AML-193 (cell line): ENCODE measurements around the gene OPN1SW.

ENCODE experiments used
- DNase-seq, 2 experiments: peaks; one replicate each; lab custom pipeline; 2025; lab: John Stamatoyannopoulos, UW

OPN1SW gene

GRCh38 chr7:128775744-128776474 lies at the start of gene OPN1SW:
Gene OPN1SW, minus strand, starts transcription at chr7:128775794. Its CDS starts 13 bp downstream, at chr7:128775781.
- DNase-seq: no peak

- DNase-seq: no peak
Observed at GRCh38 chr7:128821724-128822123, 46.1 kb upstream of the OPN1SW start.

GRCh38 chr7:128818694-128819093 lies 43.1 kb upstream of the OPN1SW start:
- no peak for DNase-seq

- no peak for DNase-seq
Observed at GRCh38 chr7:128815289-128815942, 39.8 kb upstream of the OPN1SW start.

GRCh38 chr7:128814499-128814898 lies 38.9 kb upstream of the OPN1SW start:
- no peak for DNase-seq

- peak; percentile 40 to 53 for DNase-seq
Observed at GRCh38 chr7:128812514-128813168, 37.0 kb upstream of the OPN1SW start.

- peak in 1 of 2 experiments; percentile 17 for DNase-seq
Observed at GRCh38 chr7:128811631-128812430, 36.2 kb upstream of the OPN1SW start.

- DNase-seq: no peak
Observed at GRCh38 chr7:128810997-128811396, 35.4 kb upstream of the OPN1SW start.

GRCh38 chr7:128810473-128810872 lies 34.9 kb upstream of the OPN1SW start:
- DNase-seq: no peak

GRCh38 chr7:128809363-128809762 lies 33.8 kb upstream of the OPN1SW start:
- DNase-seq: no peak

GRCh38 chr7:128807191-128807590 lies 31.6 kb upstream of the OPN1SW start:
- DNase-seq: no peak

GRCh38 chr7:128805225-128805624 lies 29.6 kb upstream of the OPN1SW start:
- no peak for DNase-seq

GRCh38 chr7:128804484-128804883 lies 28.9 kb upstream of the OPN1SW start:
- DNase-seq: no peak

- no peak for DNase-seq
Observed at GRCh38 chr7:128801667-128802418, 26.2 kb upstream of the OPN1SW start.

- DNase-seq: no peak
Observed at GRCh38 chr7:128801003-128801402, 25.4 kb upstream of the OPN1SW start.

GRCh38 chr7:128800567-128800966 lies 25.0 kb upstream of the OPN1SW start:
- DNase-seq: no peak

- peak; percentile 33 to 36 for DNase-seq
Observed at GRCh38 chr7:128799451-128799850, 23.9 kb upstream of the OPN1SW start.

GRCh38 chr7:128796327-128796726 lies 20.7 kb upstream of the OPN1SW start:
- DNase-seq: no peak

GRCh38 chr7:128795129-128795528 lies 19.5 kb upstream of the OPN1SW start:
- DNase-seq: no peak

- no peak for DNase-seq
Observed at GRCh38 chr7:128794436-128794835, 18.8 kb upstream of the OPN1SW start.

GRCh38 chr7:128794020-128794419 lies 18.4 kb upstream of the OPN1SW start:
- DNase-seq: no peak

GRCh38 chr7:128793181-128793547 lies 17.6 kb upstream of the OPN1SW start:
- no peak for DNase-seq
